GM10266 (cell line): ENCODE data around the gene PDZRN3.

Experiments used
- DNase-seq: peaks from one replicate; pipeline ENCODE4 v3.0.0; 2012; ENCODE audit errors: extremely low spot score
- TF ChIP-seq, protein P1 (sequence below): IDR thresholded peaks from 2 replicates; pipeline ENCODE4 v1.5.1; 2012; ENCODE audit warnings: mild to moderate bottlenecking, low read depth; ENCODE audit not compliant: control insufficient read depth, insufficient read depth; ENCODE audit errors: missing control alignments

The PDZRN3 gene

DNA sequence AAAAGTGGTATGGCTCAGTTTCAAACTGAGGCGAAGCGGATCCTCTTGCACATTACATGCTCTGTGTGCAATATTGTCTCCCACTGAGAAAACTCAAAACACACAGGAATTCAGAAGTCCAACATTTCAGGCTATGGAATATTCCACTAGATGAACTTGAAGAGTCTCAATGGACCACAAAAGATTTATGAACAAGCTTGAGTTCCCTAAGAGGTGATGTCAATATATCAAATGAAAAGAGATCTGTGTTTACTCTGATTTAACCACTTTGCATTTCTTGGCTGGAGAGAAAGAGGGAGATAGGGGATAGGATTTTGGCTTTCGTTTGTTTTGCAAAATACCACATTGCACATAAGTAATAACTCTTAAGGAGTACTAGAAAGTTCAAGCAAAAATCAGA is 20.3 kb downstream of the PDZRN3 start:
- DNase-seq, result no peak
- TF ChIP-seq, protein P1, sequence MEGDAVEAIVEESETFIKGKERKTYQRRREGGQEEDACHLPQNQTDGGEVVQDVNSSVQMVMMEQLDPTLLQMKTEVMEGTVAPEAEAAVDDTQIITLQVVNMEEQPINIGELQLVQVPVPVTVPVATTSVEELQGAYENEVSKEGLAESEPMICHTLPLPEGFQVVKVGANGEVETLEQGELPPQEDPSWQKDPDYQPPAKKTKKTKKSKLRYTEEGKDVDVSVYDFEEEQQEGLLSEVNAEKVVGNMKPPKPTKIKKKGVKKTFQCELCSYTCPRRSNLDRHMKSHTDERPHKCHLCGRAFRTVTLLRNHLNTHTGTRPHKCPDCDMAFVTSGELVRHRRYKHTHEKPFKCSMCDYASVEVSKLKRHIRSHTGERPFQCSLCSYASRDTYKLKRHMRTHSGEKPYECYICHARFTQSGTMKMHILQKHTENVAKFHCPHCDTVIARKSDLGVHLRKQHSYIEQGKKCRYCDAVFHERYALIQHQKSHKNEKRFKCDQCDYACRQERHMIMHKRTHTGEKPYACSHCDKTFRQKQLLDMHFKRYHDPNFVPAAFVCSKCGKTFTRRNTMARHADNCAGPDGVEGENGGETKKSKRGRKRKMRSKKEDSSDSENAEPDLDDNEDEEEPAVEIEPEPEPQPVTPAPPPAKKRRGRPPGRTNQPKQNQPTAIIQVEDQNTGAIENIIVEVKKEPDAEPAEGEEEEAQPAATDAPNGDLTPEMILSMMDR, result no peak

DNA sequence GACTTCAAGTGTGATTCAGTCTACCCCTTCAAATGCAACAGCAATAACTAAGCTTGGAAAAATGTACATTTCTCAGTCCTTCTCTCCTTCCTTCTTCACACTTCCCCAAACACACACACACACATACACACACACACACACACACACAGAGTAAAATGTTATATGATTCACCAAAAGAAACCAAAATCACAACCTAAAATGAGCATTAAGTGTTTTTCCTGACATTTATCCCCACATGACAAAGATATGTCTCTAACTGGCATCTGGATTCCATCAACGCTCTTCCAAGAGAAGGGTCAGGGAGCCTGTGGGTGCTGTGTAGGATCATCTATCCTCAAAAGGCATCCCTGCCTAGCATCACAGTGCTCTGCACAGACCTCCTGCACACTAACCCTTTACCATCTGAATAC is 21.0 kb downstream of the PDZRN3 start:
- TF ChIP-seq, protein P1, result no peak
- no peak for DNase-seq

DNA sequence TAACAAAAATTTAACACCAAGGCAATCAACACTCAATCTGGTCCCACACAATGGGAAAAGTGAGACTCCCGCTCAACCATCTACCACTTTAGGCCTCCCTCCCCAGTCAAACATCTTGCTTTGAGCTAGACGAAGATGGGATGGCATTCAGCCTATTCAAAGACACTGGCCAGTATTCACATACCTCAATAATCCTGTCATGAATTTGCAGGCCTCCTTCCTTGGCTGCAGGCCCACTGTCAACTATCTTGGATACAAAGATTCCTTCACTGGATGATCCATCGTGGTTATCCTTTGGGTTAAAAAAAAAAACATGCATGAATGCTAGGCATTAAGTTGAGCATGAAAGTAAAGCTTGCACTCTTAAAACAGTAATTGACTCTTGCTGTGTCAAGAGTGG is 22.6 kb downstream of the PDZRN3 start:
- DNase-seq, result no peak

DNA sequence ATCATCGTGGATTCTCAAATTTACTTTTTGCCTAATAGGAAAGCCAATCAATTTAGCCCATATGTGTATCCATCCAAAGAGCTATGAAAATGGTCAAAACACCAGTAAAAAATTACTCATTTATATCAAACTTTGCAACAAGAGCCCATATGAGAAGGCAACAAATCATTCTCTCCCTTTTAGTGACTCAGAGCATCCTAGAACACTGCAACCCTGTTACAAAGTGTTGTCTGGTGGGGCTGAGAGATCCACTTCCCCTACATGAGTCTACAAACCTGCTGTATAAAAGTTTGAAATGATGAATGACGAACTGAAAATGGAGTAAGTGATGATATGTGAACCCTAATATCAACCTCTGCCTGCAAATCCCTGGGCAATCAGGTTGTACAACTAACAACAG is 23.3 kb downstream of the PDZRN3 start:
- DNase-seq, result no peak
- TF ChIP-seq, protein P1, result no peak

More for the DNA sequence above, 22.6 kb downstream of the PDZRN3 start:
- TF ChIP-seq, protein P1, result no peak

DNA sequence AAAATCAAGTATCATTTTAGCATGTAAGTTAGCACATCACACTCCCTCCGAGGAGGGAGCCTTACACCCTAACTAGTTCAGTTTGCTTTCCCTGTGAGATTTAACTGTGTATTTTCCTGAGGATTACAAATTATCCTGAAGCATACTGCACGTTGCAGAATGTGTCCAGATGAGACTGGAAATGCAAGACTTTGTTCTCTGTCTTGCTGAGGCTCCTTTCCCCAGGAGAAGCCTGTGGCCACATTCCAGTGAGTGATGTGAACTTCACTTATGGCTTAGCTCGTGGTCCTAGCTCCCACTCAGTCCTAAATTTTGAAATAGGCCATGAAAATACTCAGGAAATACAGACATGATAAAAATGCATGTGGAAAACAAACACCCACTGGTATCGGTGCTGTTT is 23.7 kb downstream of the PDZRN3 start:
- DNase-seq, result no peak
- TF ChIP-seq, protein P1, result no peak

DNA sequence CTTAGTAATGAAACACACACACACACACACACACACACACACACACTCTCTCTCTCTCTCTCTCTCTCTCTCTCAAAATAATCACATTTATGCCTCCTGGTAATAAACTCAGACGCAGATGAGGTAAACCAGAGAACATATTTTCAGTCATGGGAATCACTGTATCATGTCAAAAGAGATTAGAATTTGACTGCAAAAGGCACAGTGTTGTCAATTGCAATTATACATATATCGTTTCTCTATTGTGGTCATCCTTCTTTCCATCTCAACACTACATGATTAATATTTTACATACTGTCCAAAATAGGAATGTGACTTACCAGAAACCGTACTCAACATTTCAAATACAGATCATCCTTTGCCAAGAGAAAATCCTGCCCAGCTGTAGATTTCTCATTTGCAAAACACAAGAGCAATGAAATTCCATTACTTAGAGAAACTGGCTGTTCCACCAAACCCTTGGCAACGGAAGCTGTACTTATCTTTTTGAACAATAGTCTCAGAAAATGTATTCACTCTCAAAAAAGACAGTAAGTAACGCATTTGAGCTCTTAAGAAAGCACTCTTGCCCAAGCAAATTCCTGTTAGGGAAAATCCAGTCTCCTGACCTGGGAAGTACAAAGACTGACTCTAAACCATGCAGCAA is 24.3 kb downstream of the PDZRN3 start:
- no peak for DNase-seq
- TF ChIP-seq, protein P1, result no peak

DNA sequence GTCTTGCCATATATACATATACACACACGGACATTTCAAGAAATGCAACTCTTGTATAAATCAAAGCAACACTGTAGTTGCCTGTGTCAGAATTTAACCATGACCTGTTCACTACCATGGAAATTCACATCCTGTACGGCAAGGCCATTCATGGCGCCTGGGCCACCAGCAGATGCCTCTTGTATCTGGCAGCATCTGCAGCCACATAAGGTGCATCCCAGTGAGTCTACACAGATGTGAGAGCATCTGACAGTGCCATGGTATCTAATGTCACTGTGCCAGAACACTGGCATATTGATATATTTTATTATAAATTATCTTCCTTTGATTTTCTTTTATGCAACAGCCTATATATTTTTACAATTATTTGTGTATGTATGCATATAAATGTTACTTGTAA is 25.1 kb downstream of the PDZRN3 start:
- TF ChIP-seq, protein P1, result no peak
- no peak for DNase-seq
